Right lobe of liver (tissue), 6 donors: ENCODE data around the gene PSEN1. TPM values are rescaled to one million over a fixed set of nuclear protein-coding genes. Genes with fewer than 3 reads are reported as not detected.

Source experiments
- ATAC-seq, 4 donors: fragments of 200-7000 bp; cut with Tn5 transposase; one replicate each; pipeline ENCODE4 v1.9.1; 2020; ENCODE audit warnings: mild to moderate bottlenecking in 4 of 4, moderate library complexity in 4 of 4
- DNase-seq, 3 donors: peaks; one replicate each; pipeline ENCODE4 v3.0.0-alpha.2; 2020
- H3K27ac ChIP-seq, 3 donors: fragments of 200-600 bp; one replicate each; pipeline ENCODE4 v1.8.0; 2022
- H3K27me3 ChIP-seq, 2 donors: fragments of 200-600 bp; one replicate each; pipeline ENCODE4 v1.8.0; 2022
- H3K36me3 ChIP-seq, 4 donors: fragments of 200-600 bp; sonication (generic) in 1 of 4; one replicate each; pipeline versions ENCODE4 v1.5.1 to v1.8.0; 2017 to 2022; ENCODE audit warnings: control low read depth in 1 of 4
- H3K4me1 ChIP-seq, 4 donors: fragments of 200-600 bp; sonication (generic) in 1 of 4; one replicate each; pipeline versions ENCODE4 v1.5.1 to v1.8.0; 2017 to 2022; ENCODE audit warnings: control low read depth in 1 of 4
- H3K4me3 ChIP-seq, 3 donors: fragments of 200-600 bp; one replicate each; pipeline ENCODE4 v1.8.0; 2022
- H3K9me3 ChIP-seq, 4 donors: fragments of 200-600 bp; sonication (generic) in 1 of 4; one replicate each; pipeline versions ENCODE4 v1.5.1 to v1.8.0; 2017 to 2022; ENCODE audit warnings: control low read depth in 1 of 4
- POLR2A ChIP-seq: fragments of 450-650 bp; IDR thresholded peaks from one replicate; pipeline ENCODE4 v1.6.1; 2017; ENCODE audit warnings: antibody characterized with exemption, mild to moderate bottlenecking
- WGBS: methylation state at CpG from one replicate; pipeline ENCODE4 v1.1.6; 2018; ENCODE audit warnings: low coverage, low lambda C conversion rate; ENCODE audit not compliant: insufficient coverage; ENCODE audit errors: missing lambda C conversion rate; 5-methylcytosine and 5-hydroxymethylcytosine counted together
- intact Hi-C, 2 donors: fragments of 100-400 bp; cut with DNase I; formaldehyde crosslinking; loops; one replicate each; pipeline versions ENCODE4 v1.11.2 to v1.14.1; 2022
- long read RNA-seq: library from polyadenylated mRNA; unstranded; transcript quantifications from one replicate; pipeline ENCODE4 v2.0.0, GENCODE V29; 2019
- total RNA-seq, 6 experiments: library from RNA; depleted of rRNA in 2 of 6; stranded (reverse); fragments of >200 nt in 2 of 6; fragmentation: NEBNext Ultra II Directional in 3 of 6; extraction: Animal tissue kit (Norgen Biotek cat#: 25700) in 3 of 6; gene quantifications; one replicate each; pipeline versions ENCODE4 v1.1.0 to v1.2.4, GENCODE V29; 2016 to 2023
- TF ChIP-seq, protein P1 (sequence below), 4 donors: fragments of 200-600 bp in 3 of 4; fragments of 450-650 bp in 1 of 4; IDR thresholded peaks; one replicate each; pipeline versions ENCODE4 v1.5.1 to v1.8.0; 2016 to 2022; ENCODE audit warnings: antibody characterized with exemption in 4 of 4, mild to moderate bottlenecking in 2 of 4
- donor health status: DM: no; HTN: yes; CAD: no.
- donor health status: DM: no; HTN: no; CAD: no.
- donor health status: DM: no; HTN: no; CAD: no.
- donor health status: DM: no; HTN: yes; CAD: no.
- donor health status: DM: no; HTN: yes; CAD: no.

The PSEN1 gene
- 10 to 100 TPM; 22.5 to 28.2 (median 25.0) TPM for total RNA-seq
- long read RNA-seq, full-length matches to known transcripts: 3 of 6 reads
- long read RNA-seq, partial matches to known transcripts: 0 of 6 reads
- long read RNA-seq, other reads (novel, unspliced or antisense): 3 of 6 reads

DNA sequence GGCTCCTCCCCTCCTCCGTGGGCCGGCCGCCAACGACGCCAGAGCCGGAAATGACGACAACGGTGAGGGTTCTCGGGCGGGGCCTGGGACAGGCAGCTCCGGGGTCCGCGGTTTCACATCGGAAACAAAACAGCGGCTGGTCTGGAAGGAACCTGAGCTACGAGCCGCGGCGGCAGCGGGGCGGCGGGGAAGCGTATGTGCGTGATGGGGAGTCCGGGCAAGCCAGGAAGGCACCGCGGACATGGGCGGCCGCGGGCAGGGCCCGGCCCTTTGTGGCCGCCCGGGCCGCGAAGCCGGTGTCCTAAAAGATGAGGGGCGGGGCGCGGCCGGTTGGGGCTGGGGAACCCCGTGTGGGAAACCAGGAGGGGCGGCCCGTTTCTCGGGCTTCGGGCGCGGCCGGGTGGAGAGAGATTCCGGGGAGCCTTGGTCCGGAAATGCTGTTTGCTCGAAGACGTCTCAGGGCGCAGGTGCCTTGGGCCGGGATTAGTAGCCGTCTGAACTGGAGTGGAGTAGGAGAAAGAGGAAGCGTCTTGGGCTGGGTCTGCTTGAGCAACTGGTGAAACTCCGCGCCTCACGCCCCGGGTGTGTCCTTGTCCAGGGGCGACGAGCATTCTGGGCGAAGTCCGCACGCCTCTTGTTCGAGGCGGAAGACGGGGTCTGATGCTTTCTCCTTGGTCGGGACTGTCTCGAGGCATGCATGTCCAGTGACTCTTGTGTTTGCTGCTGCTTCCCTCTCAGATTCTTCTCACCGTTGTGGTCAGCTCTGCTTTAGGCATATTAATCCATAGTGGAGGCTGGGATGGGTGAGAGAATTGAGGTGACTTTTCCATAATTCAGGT is at the start of gene PSEN1:
Gene PSEN1 (plus strand): TSS at position 121 of the 839 bp plus-strand sequence. CDS start 11,513 bp downstream, outside the sequence.
- Histone ChIP-seq H3K27ac (peak within 1 kb of the TSS; percentile 86 to 94 (median 88)), H3K9me3 (no peaks in the 10 kb centered on the region), H3K4me3 (peak within 1 kb of the TSS; percentile 83 to 95 (median 92)), H3K4me1 (peaks cover 0 to 10% (median 0%) of the 10 kb centered on the region in 4 donors), H3K27me3 (no peaks in the 10 kb centered on the region), H3K36me3 (no peaks in the 10 kb centered on the region)
- WGBS: 0% methylated on average over 29 of the region's 71 CpGs
- peak; percentile 97 for DNase-seq
- TF ChIP-seq, protein P1, sequence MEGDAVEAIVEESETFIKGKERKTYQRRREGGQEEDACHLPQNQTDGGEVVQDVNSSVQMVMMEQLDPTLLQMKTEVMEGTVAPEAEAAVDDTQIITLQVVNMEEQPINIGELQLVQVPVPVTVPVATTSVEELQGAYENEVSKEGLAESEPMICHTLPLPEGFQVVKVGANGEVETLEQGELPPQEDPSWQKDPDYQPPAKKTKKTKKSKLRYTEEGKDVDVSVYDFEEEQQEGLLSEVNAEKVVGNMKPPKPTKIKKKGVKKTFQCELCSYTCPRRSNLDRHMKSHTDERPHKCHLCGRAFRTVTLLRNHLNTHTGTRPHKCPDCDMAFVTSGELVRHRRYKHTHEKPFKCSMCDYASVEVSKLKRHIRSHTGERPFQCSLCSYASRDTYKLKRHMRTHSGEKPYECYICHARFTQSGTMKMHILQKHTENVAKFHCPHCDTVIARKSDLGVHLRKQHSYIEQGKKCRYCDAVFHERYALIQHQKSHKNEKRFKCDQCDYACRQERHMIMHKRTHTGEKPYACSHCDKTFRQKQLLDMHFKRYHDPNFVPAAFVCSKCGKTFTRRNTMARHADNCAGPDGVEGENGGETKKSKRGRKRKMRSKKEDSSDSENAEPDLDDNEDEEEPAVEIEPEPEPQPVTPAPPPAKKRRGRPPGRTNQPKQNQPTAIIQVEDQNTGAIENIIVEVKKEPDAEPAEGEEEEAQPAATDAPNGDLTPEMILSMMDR (IDR thresholded peaks at IDR 0.05): no peak
- TF ChIP-seq POLR2A: peak; percentile 88
- intact Hi-C loops: no loop called here
- ATAC-seq: peak; percentile 98 to 99 (median 98)

DNA sequence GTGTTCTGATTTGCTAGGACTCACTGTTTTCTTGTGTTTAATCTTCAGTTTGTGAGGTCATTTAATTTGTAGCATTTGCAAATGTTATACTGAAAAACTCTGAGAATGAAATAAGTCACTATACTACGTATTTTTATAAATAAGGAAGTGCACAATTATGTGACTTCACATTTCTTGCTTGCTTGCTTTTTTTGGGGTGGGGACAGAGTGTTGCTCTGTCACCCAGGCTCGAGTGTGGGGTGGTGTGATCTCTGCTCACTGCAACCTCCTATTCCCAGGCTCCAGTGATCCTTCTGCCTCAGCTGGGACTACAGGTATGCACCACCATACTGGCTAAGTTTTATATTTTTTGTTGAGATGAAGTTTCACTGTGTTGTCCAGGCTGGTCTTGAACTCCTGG is 45.3 kb upstream of the PSEN1 start:
- Histone ChIP-seq H3K27me3 (no peaks in the 10 kb centered on the region), H3K27ac (no peak overlapping the region), H3K36me3 (peaks cover 7 to 46% (median 26%) of the 10 kb centered on the region in 4 donors), H3K4me3 (no peak overlapping the region), H3K4me1 (no peaks in the 10 kb centered on the region), H3K9me3 (no peaks in the 10 kb centered on the region)
- 71% methylated on average over 1 of the region's 2 CpGs for WGBS
- TF ChIP-seq POLR2A: no peak
- TF ChIP-seq, protein P1 (IDR thresholded peaks at IDR 0.05): no peak
- intact Hi-C loops: no loop called here
- ATAC-seq (peak in 2 of 4 donors; percentile 37 to 56), DNase-seq (no peak)

DNA sequence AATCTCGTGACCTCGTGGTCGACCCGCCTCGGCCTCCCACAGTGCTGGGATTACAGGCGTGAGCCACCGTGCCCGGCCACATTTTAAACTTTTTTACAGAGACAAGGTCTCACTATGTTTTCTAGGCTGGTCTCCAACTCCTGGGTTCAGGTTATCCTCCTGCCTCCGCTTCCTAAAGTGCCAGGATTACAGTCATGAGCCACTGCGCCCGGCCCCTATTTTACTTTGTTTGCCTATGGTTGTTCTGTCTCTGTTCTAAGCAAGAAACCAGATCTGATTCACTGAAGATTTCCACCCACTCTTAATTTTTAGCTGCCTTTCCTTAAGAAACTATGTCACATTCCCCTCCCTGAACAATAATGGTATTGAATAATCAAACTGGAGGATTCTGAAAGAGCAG is 38.9 kb upstream of the PSEN1 start:
- Histone ChIP-seq H3K27me3 (no peaks in the 10 kb centered on the region), H3K27ac (no peak overlapping the region), H3K9me3 (no peaks in the 10 kb centered on the region), H3K4me3 (no peak overlapping the region), H3K36me3 (peaks cover 0 to 55% (median 26%) of the 10 kb centered on the region in 4 donors), H3K4me1 (no peaks in the 10 kb centered on the region)
- ATAC-seq: no peak
- TF ChIP-seq, protein P1 (IDR thresholded peaks at IDR 0.05): no peak
- no peak for TF ChIP-seq POLR2A
- 96% methylated on average over 3 of the region's 11 CpGs for WGBS
- no peak for DNase-seq
- intact Hi-C loops: no loop called here

DNA sequence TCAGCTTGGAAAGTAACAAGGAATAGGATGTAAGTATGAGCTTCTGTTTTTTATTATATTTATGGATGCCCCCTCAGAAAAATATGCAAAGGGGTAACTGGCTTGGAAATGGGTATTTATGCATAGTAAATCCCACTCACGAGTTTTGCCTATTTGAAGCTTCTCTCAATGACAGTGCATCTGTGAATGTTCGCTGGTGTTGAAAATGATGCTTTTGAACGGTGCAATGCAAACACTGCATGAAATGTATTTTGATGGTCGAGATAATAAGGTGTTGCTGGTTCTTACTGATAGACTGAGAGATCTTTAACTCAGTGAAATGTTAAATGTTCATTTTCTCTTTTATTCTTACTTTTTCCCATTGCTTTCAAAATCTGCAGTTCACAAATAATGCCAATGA is 36.0 kb upstream of the PSEN1 start:
- DNase-seq (no peak), ATAC-seq (no peak)
- intact Hi-C loops: no loop called here
- Histone ChIP-seq H3K27ac (no peak overlapping the region), H3K36me3 (peaks cover 0 to 61% (median 26%) of the 10 kb centered on the region in 4 donors), H3K4me1 (peaks cover 0 to 3% (median 0%) of the 10 kb centered on the region in 4 donors), H3K27me3 (no peaks in the 10 kb centered on the region), H3K4me3 (no peak overlapping the region), H3K9me3 (no peaks in the 10 kb centered on the region)
- TF ChIP-seq, protein P1 (IDR thresholded peaks at IDR 0.05): no peak
- no peak for TF ChIP-seq POLR2A
- WGBS: 98% methylated on average over 4 of the region's 4 CpGs
